ENCODE measurements around the gene GRAMD1A. TPM values are rescaled to one million over a fixed set of nuclear protein-coding genes. Genes with fewer than 3 reads are reported as not detected.

The GRAMD1A gene
- total and polyA plus RNA-seq, 2 of the 8 experiments (the other 6 are each of a cell fraction or from before 2014, with no cell fraction given) = 113 to 154 TPM

GRCh38 chr19:34967551-34967950 lies 32.6 kb upstream of the GRAMD1A start:
- H3K56ac ChIP-seq (replicated peaks; ENCODE audit: insufficient read length, low read depth, low read length) = no peak overlapping the region
- no peak overlapping the region for H3K4ac ChIP-seq (replicated peaks; ENCODE audit: insufficient read length, low read depth, low read length)
- no peak overlapping the region for H2BK5ac ChIP-seq (ENCODE audit: low read depth, low read length)
- H3K23me2 ChIP-seq (ENCODE audit: low read depth, low read length) = peaks cover 5% of the 10 kb centered on the region; the same call in 1 of the 2 replicates
- H2AK5ac ChIP-seq (ENCODE audit: low read depth, low read length) = no peak overlapping the region
- H3K4me2 ChIP-seq (ENCODE audit: insufficient read depth in 1 of 2, low read depth in 2 of 2, low read length in 2 of 2) = no peak overlapping the region
- H3K79me1 ChIP-seq (ENCODE audit: low read depth, low read length) = no peaks in the 10 kb centered on the region
- no peak overlapping the region for H3K14ac ChIP-seq (ENCODE audit: insufficient read length)
- 0 out of 4 replicates have a peak, but pooled peaks cover 0 to 6% of the 10 kb centered on the region in 2 experiments for H3K79me2 ChIP-seq (ENCODE audit: control insufficient read depth in 1 of 2, insufficient read depth in 2 of 2, low read length in 2 of 2)
- no peak overlapping the region for H3K23ac ChIP-seq (ENCODE audit: insufficient read length)
- no peak for DNase-seq (ENCODE audit: low read depth in 1 of 2, low spot score in 2 of 2)
- H2BK20ac ChIP-seq (ENCODE audit: low read length) = no peak overlapping the region
- no peak overlapping the region for H4K91ac ChIP-seq (replicated peaks; ENCODE audit: insufficient read length, low read length)
- H3K18ac ChIP-seq (ENCODE audit: extremely low read depth, low read length) = no peak overlapping the region
- no peak overlapping the region for H2BK15ac ChIP-seq (ENCODE audit: low read length)
- no peak overlapping the region for H4K5ac ChIP-seq (ENCODE audit: insufficient read length, low read depth, low read length)
- no peak for FAIRE-seq
- H3K9me3 ChIP-seq (ENCODE audit: insufficient read depth in 2 of 2, low read depth in 1 of 2, low read length in 1 of 2) = peaks cover 7 to 14% of the 10 kb centered on the region in 2 experiments
- H3K4me3 ChIP-seq (ENCODE audit: extremely low read depth in 1 of 4, insufficient read depth in 2 of 4, low read depth in 3 of 4, low read length in 4 of 4) = no peak overlapping the region
- no peak overlapping the region for H3K9ac ChIP-seq (replicated peaks in 1 of 4; ENCODE audit: extremely low read depth in 1 of 4, low read depth in 3 of 4, low read length in 3 of 4)
- H2BK12ac ChIP-seq (ENCODE audit: low read depth, low read length) = no peak overlapping the region
- H3K36me3 ChIP-seq (ENCODE audit: control insufficient read depth in 2 of 4, insufficient read depth in 4 of 4, low read length in 3 of 4) = peaks cover 0 to 3% (median 0%) of the 10 kb centered on the region in 4 experiments; a peak in 1 of 8 replicates
- H3K4me1 ChIP-seq (replicated peaks in 1 of 4; ENCODE audit: control insufficient read depth in 3 of 4, insufficient read depth in 4 of 4, low read length in 3 of 4) = peaks cover 0 to 13% (median 5%) of the 10 kb centered on the region in 4 experiments; a peak in 3 of 7 replicates
- peaks cover 0 to 3% of the 10 kb centered on the region in 2 experiments for H4K20me1 ChIP-seq (replicated peaks in 1 of 2; ENCODE audit: control insufficient read depth in 1 of 2, insufficient read depth in 2 of 2, low read length in 2 of 2)
- 79% methylated on average over 6 of the region's 6 CpGs; no CpG with 5 or more reads in 1 of the 2 experiments for WGBS, 2 experiments (ENCODE audit: extremely low coverage in 1 of 2, insufficient coverage in 1 of 2, insufficient read length in 1 of 2, insufficient replicate concordance in 2 of 2, low coverage in 1 of 2, low lambda C conversion rate in 2 of 2, missing lambda C conversion rate in 1 of 2)
- ChIA-PET CTCF (ENCODE audit: partially characterized antibody) (interaction anchor here (0.6 to 15.1 kb wide), 4 partner anchors 44 to 168 kb away, joined by 3 to 174 read pairs (median 4); no protein-coding TSS in a partner anchor), POLR2A (ENCODE audit: partially characterized antibody) (interaction anchor here (1.1 to 2.0 kb wide), 7 partner anchors 22 to 100 kb away, joined by 3 to 7 read pairs (median 3); no protein-coding TSS in a partner anchor)
- H2BK120ac ChIP-seq (replicated peaks; ENCODE audit: low read depth, low read length) = no peak overlapping the region
- no peak overlapping the region for H2AFZ ChIP-seq (ENCODE audit: low read length)
- peaks cover 0 to 9% (median 4%) of the 10 kb centered on the region in 4 experiments; a peak in 4 of 7 replicates for H3K27me3 ChIP-seq (replicated peaks in 1 of 4; ENCODE audit: control insufficient read depth in 3 of 4, extremely low read depth in 1 of 4, insufficient read depth in 3 of 4, low read length in 3 of 4)
- H4K8ac ChIP-seq (ENCODE audit: extremely low read depth, insufficient read depth, low read length) = no peak overlapping the region
- no peak overlapping the region for H3K27ac ChIP-seq (ENCODE audit: low read depth, low read length)
- TF ChIP-seq TBP (IDR thresholded peaks at IDR 0.05; ENCODE audit: low read depth, low read length) = no peak
- no peak for TF ChIP-seq USF2 (IDR thresholded peaks at IDR 0.05; ENCODE audit: low read length)
- no peak for TF ChIP-seq TCF12 (IDR thresholded peaks at IDR 0.05; ENCODE audit: low read depth, low read length)
- TF ChIP-seq CREB1 (IDR thresholded peaks at IDR 0.05) = no peak
- TF ChIP-seq ATF3 (IDR thresholded peaks at IDR 0.05; ENCODE audit: insufficient read depth, low read depth, low read length) = no peak
- TF ChIP-seq CEBPB (IDR thresholded peaks at IDR 0.05; ENCODE audit: low read depth, low read length) = no peak
- no peak for TF ChIP-seq CBX8 (IDR thresholded peaks at IDR 0.05; ENCODE audit: borderline replicate concordance, low read depth, low read length)
- no peak for TF ChIP-seq GTF2F1 (IDR thresholded peaks at IDR 0.05; ENCODE audit: borderline replicate concordance, low read depth, low read length)
- TF ChIP-seq FOSL1 (IDR thresholded peaks at IDR 0.05; ENCODE audit: insufficient read depth, low read depth, low read length) = no peak
- no peak for TF ChIP-seq NRF1 (IDR thresholded peaks at IDR 0.05; ENCODE audit: low read depth, low read length)
- TF ChIP-seq YY1 (IDR thresholded peaks at IDR 0.05; ENCODE audit: low read depth, low read length) = no peak
- no peak for TF ChIP-seq TEAD4 (IDR thresholded peaks at IDR 0.05; ENCODE audit: low read depth, low read length)
- TF ChIP-seq ASH2L (IDR thresholded peaks at IDR 0.05; ENCODE audit: low read length) = no peak

All from H1 (cell line).